Fibroblast of the aortic adventitia (primary cell): ENCODE measurements around the gene RNASE12. TPM values are rescaled to one million over a fixed set of nuclear protein-coding genes. Genes with fewer than 3 reads are reported as not detected.

ENCODE experiments used
- DNase-seq: peaks from one replicate; pipeline ENCODE4 v3.0.0-alpha.2; 2010; ENCODE audit warnings: low read depth
- H3K4me3 ChIP-seq: 2 replicates; pipeline ENCODE4 v1.5.1; 2011; ENCODE audit warnings: low read depth, mild to moderate bottlenecking, control low read depth, low read length, moderate library complexity
- CTCF ChIP-seq: IDR thresholded peaks from 2 replicates; pipeline ENCODE4 v1.5.1; 2011; ENCODE audit warnings: mild to moderate bottlenecking, low read length, control low read depth, inconsistent platforms; ENCODE audit not compliant: insufficient read depth
- total RNA-seq: library from RNA; depleted of rRNA; stranded (reverse); fragments of >200 nt; gene quantifications from 2 replicates; pipeline ENCODE4 v1.2.3, GENCODE V29; 2012; ENCODE audit warnings: low replicate concordance

The RNASE12 gene
- total RNA-seq, 1 donor, result not detected

- no peak overlapping the region for H3K4me3 ChIP-seq
- no peak for DNase-seq
- TF ChIP-seq CTCF, result no peak
Measured at GRCh38 chr14:20563971-20564370, 27.2 kb downstream of the RNASE12 start.

- DNase-seq, result no peak
- no peak for TF ChIP-seq CTCF
- no peak within 1 kb of the TSS for H3K4me3 ChIP-seq
Measured at GRCh38 chr14:20560961-20561360, 30.2 kb downstream of the RNASE12 start, which contains the start of gene RNASE9. RNASE9 (minus strand) TSS chr14:20561047.

GRCh38 chr14:20559461-20559904 is 31.7 kb downstream of the RNASE12 start:
- no peak for DNase-seq

GRCh38 chr14:20557212-20557542 is 34.0 kb downstream of the RNASE12 start:
- DNase-seq, result no peak
- TF ChIP-seq CTCF, result no peak
- H3K4me3 ChIP-seq, result no peak overlapping the region

More at GRCh38 chr14:20559461-20559904, 31.7 kb downstream of the RNASE12 start:
- H3K4me3 ChIP-seq, result no peak overlapping the region
- TF ChIP-seq CTCF, result no peak

- no peak for DNase-seq
- no peak overlapping the region for H3K4me3 ChIP-seq
- no peak for TF ChIP-seq CTCF
Measured at GRCh38 chr14:20556500-20557211, 34.5 kb downstream of the RNASE12 start.

- H3K4me3 ChIP-seq, result no peak overlapping the region
- no peak for DNase-seq
- TF ChIP-seq CTCF, result no peak
Measured at GRCh38 chr14:20555845-20556244, 35.3 kb downstream of the RNASE12 start.

- H3K4me3 ChIP-seq, result no peak overlapping the region
- no peak for DNase-seq
- no peak for TF ChIP-seq CTCF
Measured at GRCh38 chr14:20553024-20553423, 38.2 kb downstream of the RNASE12 start.
